Measurements from ENCODE around the gene PRICKLE1. TPM values are rescaled to one million over a fixed set of nuclear protein-coding genes. Genes with fewer than 3 reads are reported as not detected.

Gene PRICKLE1
- total and polyA plus RNA-seq, 2 donors (not counting 1 experiment from before 2014, with no cell fraction given): 6.3 to 21.6 TPM

GRCh38 chr12:42498549-42499247 is 90.8 kb downstream of the PRICKLE1 start:
- 98% methylated on average over 3 of the region's 3 CpGs for WGBS (ENCODE audit: insufficient coverage)
- Histone ChIP-seq H3K36me3 (replicated peaks in 1 of 2; ENCODE audit: control extremely low read depth in 1 of 2, control insufficient read depth in 1 of 2, extremely low read depth in 1 of 2, insufficient read depth in 2 of 2, low read length in 1 of 2) (no peaks in the 10 kb centered on the region), H3K79me2 (ENCODE audit: control insufficient read depth, insufficient read depth, low read length) (no peaks in the 10 kb centered on the region), H3K27me3 (replicated peaks in 1 of 4; ENCODE audit: control extremely low read depth in 1 of 4, control insufficient read depth in 3 of 4, insufficient read depth in 4 of 4, low read length in 3 of 4) (no peaks in the 10 kb centered on the region), H3K9me3 (ENCODE audit: control extremely low read depth in 1 of 3, control insufficient read depth in 2 of 3, insufficient read depth in 1 of 3, low read length in 2 of 3) (no peaks in the 10 kb centered on the region), H3K4me1 (ENCODE audit: control insufficient read depth in 2 of 2, insufficient read depth in 2 of 2, low read length in 2 of 2) (no peaks in the 10 kb centered on the region), H3K9ac (ENCODE audit: low read length) (no peak overlapping the region), H2AFZ (ENCODE audit: insufficient read depth, low read depth, low read length, poor library complexity, severe bottlenecking) (no peak overlapping the region), H3K4me2 (replicated peaks; ENCODE audit: low read depth, low read length, poor library complexity, severe bottlenecking) (no peak overlapping the region), H3K27ac (ENCODE audit: low read length in 2 of 2) (no peak overlapping the region), H3K4me3 (ENCODE audit: control extremely low read depth in 1 of 5, extremely low read depth in 1 of 5, insufficient read depth in 1 of 5, low read depth in 2 of 5, low read length in 4 of 5) (no peak overlapping the region), H4K20me1 (ENCODE audit: control insufficient read depth, insufficient read depth, low read length, poor library complexity, severe bottlenecking) (no peaks in the 10 kb centered on the region)
- no peak for DNase-seq
- Mint-ChIP-seq H3K27me3 (no peaks in the 10 kb centered on the region), H3K4me3 (no peak overlapping the region), H3K27ac (no peak overlapping the region), H3K9me3 (ENCODE audit: insufficient read depth) (no peaks in the 10 kb centered on the region), H3K4me1 (no peaks in the 10 kb centered on the region)
- no peak for TF ChIP-seq EZH2 (IDR thresholded peaks at IDR 0.05; ENCODE audit: borderline replicate concordance, insufficient read depth, low read depth, low read length, poor library complexity, severe bottlenecking)
- TF ChIP-seq CTCF (IDR thresholded peaks at IDR 0.05): no peak
- intact Hi-C loops (cut with micrococcal nuclease): no loop called here
- ChIA-PET CTCF (no interaction called here), POLR2A (no interaction called here)
- ATAC-seq (ENCODE audit: low read depth): no peak

- intact Hi-C loops (cut with micrococcal nuclease): no loop called here
- no peak overlapping the region for H2AFZ ChIP-seq (ENCODE audit: insufficient read depth, low read depth, low read length, poor library complexity, severe bottlenecking)
- H3K9me3 ChIP-seq (ENCODE audit: control extremely low read depth in 1 of 3, control insufficient read depth in 2 of 3, insufficient read depth in 1 of 3, low read length in 2 of 3): no peaks in the 10 kb centered on the region
- no peaks in the 10 kb centered on the region for H3K79me2 ChIP-seq (ENCODE audit: control insufficient read depth, insufficient read depth, low read length)
- DNase-seq (no peak), ATAC-seq (ENCODE audit: low read depth) (no peak)
- no peaks in the 10 kb centered on the region for H3K36me3 ChIP-seq (replicated peaks in 1 of 2; ENCODE audit: control extremely low read depth in 1 of 2, control insufficient read depth in 1 of 2, extremely low read depth in 1 of 2, insufficient read depth in 2 of 2, low read length in 1 of 2)
- CTCF ChIA-PET: interaction anchor here (0.6 to 2.1 kb wide), 4 partner anchors 9 to 473 kb away, joined by 3 to 7 read pairs (median 4); no protein-coding TSS in a partner anchor
- no peak overlapping the region for H3K9ac ChIP-seq (ENCODE audit: low read length)
- Mint-ChIP-seq H3K9me3 (ENCODE audit: insufficient read depth) (no peaks in the 10 kb centered on the region), H3K4me3 (no peak overlapping the region), H3K27ac (no peak overlapping the region), H3K27me3 (no peaks in the 10 kb centered on the region), H3K4me1 (no peaks in the 10 kb centered on the region)
- H3K27ac ChIP-seq (ENCODE audit: low read length in 2 of 2): no peak overlapping the region
- no peak overlapping the region for H3K4me2 ChIP-seq (replicated peaks; ENCODE audit: low read depth, low read length, poor library complexity, severe bottlenecking)
- no peaks in the 10 kb centered on the region for H4K20me1 ChIP-seq (ENCODE audit: control insufficient read depth, insufficient read depth, low read length, poor library complexity, severe bottlenecking)
- WGBS (ENCODE audit: insufficient coverage): 100% methylated on average over 1 of the region's 4 CpGs
- POLR2A ChIA-PET: no interaction called here
- no peak for TF ChIP-seq CTCF (IDR thresholded peaks at IDR 0.05)
- TF ChIP-seq EZH2 (IDR thresholded peaks at IDR 0.05; ENCODE audit: borderline replicate concordance, insufficient read depth, low read depth, low read length, poor library complexity, severe bottlenecking): no peak
- no peaks in the 10 kb centered on the region for H3K4me1 ChIP-seq (ENCODE audit: control insufficient read depth in 2 of 2, insufficient read depth in 2 of 2, low read length in 2 of 2)
- H3K27me3 ChIP-seq (replicated peaks in 1 of 4; ENCODE audit: control extremely low read depth in 1 of 4, control insufficient read depth in 3 of 4, insufficient read depth in 4 of 4, low read length in 3 of 4): no peaks in the 10 kb centered on the region
- no peak overlapping the region for H3K4me3 ChIP-seq (ENCODE audit: control extremely low read depth in 1 of 5, extremely low read depth in 1 of 5, insufficient read depth in 1 of 5, low read depth in 2 of 5, low read length in 4 of 5)
Observed at GRCh38 chr12:42496886-42497285, 92.7 kb downstream of the PRICKLE1 start.
